ENCODE measurements around the gene UHRF2.

Gene UHRF2

GRCh38 chr9:6543204-6543603 lies 130.2 kb downstream of the UHRF2 start:
- no peak for DNase-seq
- no peaks in the 10 kb centered on the region for H3K36me3 ChIP-seq (ENCODE audit: control insufficient read depth in 1 of 2, insufficient read depth in 2 of 2, low read length in 2 of 2)
- H3K9ac ChIP-seq (ENCODE audit: low read length), result no peak overlapping the region
- WGBS (ENCODE audit: extremely low coverage, insufficient coverage, insufficient read length), result no CpG with 5 or more reads among the region's 6 CpGs
- H3K23ac ChIP-seq (ENCODE audit: low read length), result no peak overlapping the region
- no peak overlapping the region for H4K8ac ChIP-seq (ENCODE audit: low read depth, low read length)
- H2BK12ac ChIP-seq (ENCODE audit: low read length), result no peak overlapping the region
- H3K27ac ChIP-seq (ENCODE audit: low read depth, low read length), result no peak overlapping the region
- H2AFZ ChIP-seq (ENCODE audit: insufficient read depth, low read length, poor library complexity), result no peak overlapping the region
- H3K4ac ChIP-seq (ENCODE audit: low read depth, low read length), result no peak overlapping the region
- no peaks in the 10 kb centered on the region for H3K9me3 ChIP-seq (ENCODE audit: insufficient read depth, low read depth, low read length)
- H3K4me3 ChIP-seq (ENCODE audit: low read depth, low read length), result no peak overlapping the region
- H2BK120ac ChIP-seq (ENCODE audit: insufficient read depth, low read length, poor library complexity), result no peak overlapping the region
- H3K14ac ChIP-seq (ENCODE audit: low read length), result no peak overlapping the region
- H3K27me3 ChIP-seq (ENCODE audit: insufficient read depth, low read length), result no peaks in the 10 kb centered on the region
- no peak overlapping the region for H3K18ac ChIP-seq (ENCODE audit: low read length)
- no peaks in the 10 kb centered on the region for H3K79me2 ChIP-seq (ENCODE audit: control insufficient read depth, insufficient read depth, low read length, poor library complexity)
- no peak overlapping the region for H4K91ac ChIP-seq (ENCODE audit: low read depth, low read length)
- no peaks in the 10 kb centered on the region for H3K4me1 ChIP-seq (ENCODE audit: control insufficient read depth in 1 of 2, insufficient read depth in 2 of 2, low read length in 2 of 2)
- H3K4me2 ChIP-seq (ENCODE audit: low read length), result no peak overlapping the region
- H4K12ac ChIP-seq (ENCODE audit: low read depth, low read length), result no peak overlapping the region
- no peak overlapping the region for H2AK5ac ChIP-seq (ENCODE audit: low read length)
- no peaks in the 10 kb centered on the region for H3K79me1 ChIP-seq (ENCODE audit: low read length)
- no peak overlapping the region for H2BK5ac ChIP-seq (ENCODE audit: low read depth, low read length, poor library complexity)

DNA sequence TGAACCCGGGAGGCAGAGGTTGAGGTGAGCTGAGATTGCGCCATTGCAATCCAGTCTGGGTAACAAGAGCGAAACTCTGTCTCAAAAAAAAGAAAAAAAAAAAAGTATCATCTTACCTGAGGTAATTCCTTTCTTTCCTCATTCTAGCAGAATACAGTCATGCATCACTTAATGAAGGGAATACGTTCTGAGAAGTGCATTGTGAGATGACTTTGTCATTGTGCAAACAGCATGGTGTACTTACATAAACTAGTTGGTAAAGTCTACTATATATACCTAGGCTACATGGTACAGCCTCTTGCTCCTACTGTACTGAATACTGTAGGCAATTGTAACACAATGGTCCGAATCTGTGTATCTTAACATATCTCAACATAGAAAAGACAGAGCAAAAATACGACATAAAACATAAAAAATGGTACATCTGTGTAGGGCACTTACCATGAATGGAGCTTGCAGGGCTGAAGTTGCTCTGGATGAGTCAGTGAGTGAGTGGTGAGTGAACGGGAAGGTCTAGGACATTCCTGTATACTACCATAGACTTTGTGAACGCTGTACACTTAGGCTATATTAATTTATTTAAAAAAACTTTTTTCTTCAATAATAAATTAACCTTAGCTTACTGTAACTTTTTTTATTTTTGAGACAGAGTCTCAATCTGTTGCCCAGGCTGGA lies 132.2 kb downstream of the UHRF2 start:
- no peak overlapping the region for H2AK5ac ChIP-seq (ENCODE audit: low read length)
- H3K27ac ChIP-seq (ENCODE audit: low read depth, low read length), result no peak overlapping the region
- H3K4me3 ChIP-seq (ENCODE audit: low read depth, low read length), result no peak overlapping the region
- no peaks in the 10 kb centered on the region for H3K36me3 ChIP-seq (ENCODE audit: control insufficient read depth in 1 of 2, insufficient read depth in 2 of 2, low read length in 2 of 2)
- no peak overlapping the region for H4K8ac ChIP-seq (ENCODE audit: low read depth, low read length)
- no peak overlapping the region for H4K12ac ChIP-seq (ENCODE audit: low read depth, low read length)
- H3K4me1 ChIP-seq (ENCODE audit: control insufficient read depth in 1 of 2, insufficient read depth in 2 of 2, low read length in 2 of 2), result no peaks in the 10 kb centered on the region
- H3K79me2 ChIP-seq (ENCODE audit: control insufficient read depth, insufficient read depth, low read length, poor library complexity), result no peaks in the 10 kb centered on the region
- WGBS (ENCODE audit: extremely low coverage, insufficient coverage, insufficient read length), result no CpG with 5 or more reads among the region's 8 CpGs
- H2BK12ac ChIP-seq (ENCODE audit: low read length), result no peak overlapping the region
- H4K91ac ChIP-seq (ENCODE audit: low read depth, low read length), result no peak overlapping the region
- H3K4me2 ChIP-seq (ENCODE audit: low read length), result no peak overlapping the region
- no peak overlapping the region for H2AFZ ChIP-seq (ENCODE audit: insufficient read depth, low read length, poor library complexity)
- no peak overlapping the region for H3K4ac ChIP-seq (ENCODE audit: low read depth, low read length)
- no peak overlapping the region for H3K14ac ChIP-seq (ENCODE audit: low read length)
- no peaks in the 10 kb centered on the region for H3K9me3 ChIP-seq (ENCODE audit: insufficient read depth, low read depth, low read length)
- no peaks in the 10 kb centered on the region for H3K79me1 ChIP-seq (ENCODE audit: low read length)
- no peak overlapping the region for H2BK5ac ChIP-seq (ENCODE audit: low read depth, low read length, poor library complexity)
- H3K9ac ChIP-seq (ENCODE audit: low read length), result no peak overlapping the region
- no peak overlapping the region for H3K23ac ChIP-seq (ENCODE audit: low read length)
- DNase-seq, result no peak
- H3K18ac ChIP-seq (ENCODE audit: low read length), result no peak overlapping the region
- no peaks in the 10 kb centered on the region for H3K27me3 ChIP-seq (ENCODE audit: insufficient read depth, low read length)
- no peak overlapping the region for H2BK120ac ChIP-seq (ENCODE audit: insufficient read depth, low read length, poor library complexity)

DNA sequence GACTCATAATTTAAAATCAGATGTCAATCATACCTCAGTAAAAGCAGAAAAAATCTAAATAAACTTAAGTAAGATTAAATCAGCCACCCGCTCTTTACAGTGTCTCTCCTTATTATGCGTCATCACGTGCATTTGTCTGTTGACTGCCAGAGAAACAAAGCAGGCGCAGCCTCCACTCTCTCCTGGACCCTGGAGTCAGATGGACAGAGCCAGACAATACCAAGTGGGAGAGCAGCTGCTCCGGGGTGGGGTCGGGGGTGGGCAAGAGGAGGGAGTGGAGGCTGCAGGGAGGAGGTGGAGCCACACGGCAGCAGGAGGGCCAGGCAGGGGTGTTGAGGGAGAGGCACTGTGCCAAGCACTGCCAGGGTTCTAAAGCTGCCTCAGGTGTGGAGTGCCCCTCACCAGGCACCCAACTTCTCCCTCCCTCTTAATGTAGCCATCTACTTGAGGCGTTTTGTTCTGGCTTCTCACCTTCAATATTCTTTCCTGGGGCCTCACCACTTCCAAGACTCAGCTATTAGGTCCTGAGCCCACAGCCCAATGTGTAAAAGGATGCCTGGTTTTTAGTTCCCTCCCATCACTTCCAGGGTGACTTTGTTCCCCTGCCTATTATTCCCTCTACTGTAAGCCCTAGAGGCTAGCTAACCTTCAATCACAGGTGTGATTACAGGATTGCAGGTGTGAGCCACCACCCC lies 136.3 kb downstream of the UHRF2 start:
- Histone ChIP-seq H3K4me2 (ENCODE audit: low read length) (no peak overlapping the region), H3K27me3 (ENCODE audit: insufficient read depth, low read length) (no peaks in the 10 kb centered on the region), H4K12ac (ENCODE audit: low read depth, low read length) (no peak overlapping the region), H3K14ac (ENCODE audit: low read length) (no peak overlapping the region), H3K27ac (ENCODE audit: low read depth, low read length) (no peak overlapping the region), H3K36me3 (ENCODE audit: control insufficient read depth in 1 of 2, insufficient read depth in 2 of 2, low read length in 2 of 2) (peaks cover 0 to 2% of the 10 kb centered on the region in 2 experiments), H3K9me3 (ENCODE audit: insufficient read depth, low read depth, low read length) (no peaks in the 10 kb centered on the region), H3K4ac (ENCODE audit: low read depth, low read length) (no peak overlapping the region), H2BK5ac (ENCODE audit: low read depth, low read length, poor library complexity) (no peak overlapping the region), H3K79me1 (ENCODE audit: low read length) (no peaks in the 10 kb centered on the region), H2AK5ac (ENCODE audit: low read length) (no peak overlapping the region), H3K4me1 (ENCODE audit: control insufficient read depth in 1 of 2, insufficient read depth in 2 of 2, low read length in 2 of 2) (no peaks in the 10 kb centered on the region), H3K23ac (ENCODE audit: low read length) (no peak overlapping the region), H2BK120ac (ENCODE audit: insufficient read depth, low read length, poor library complexity) (no peak overlapping the region), H2BK12ac (ENCODE audit: low read length) (no peak overlapping the region), H3K9ac (ENCODE audit: low read length) (no peak overlapping the region), H3K79me2 (ENCODE audit: control insufficient read depth, insufficient read depth, low read length, poor library complexity) (no peaks in the 10 kb centered on the region), H2AFZ (ENCODE audit: insufficient read depth, low read length, poor library complexity) (no peak overlapping the region), H4K91ac (ENCODE audit: low read depth, low read length) (no peak overlapping the region), H4K8ac (ENCODE audit: low read depth, low read length) (no peak overlapping the region), H3K18ac (ENCODE audit: low read length) (no peak overlapping the region), H3K4me3 (ENCODE audit: low read depth, low read length) (no peak overlapping the region)
- WGBS (ENCODE audit: extremely low coverage, insufficient coverage, insufficient read length), result no CpG with 5 or more reads among the region's 8 CpGs
- no peak for DNase-seq

- no peak overlapping the region for H2BK5ac ChIP-seq (ENCODE audit: low read depth, low read length, poor library complexity)
- H3K79me1 ChIP-seq (ENCODE audit: low read length), result no peaks in the 10 kb centered on the region
- H2BK120ac ChIP-seq (ENCODE audit: insufficient read depth, low read length, poor library complexity), result no peak overlapping the region
- no peak overlapping the region for H3K18ac ChIP-seq (ENCODE audit: low read length)
- H3K23ac ChIP-seq (ENCODE audit: low read length), result no peak overlapping the region
- no peak overlapping the region for H4K91ac ChIP-seq (ENCODE audit: low read depth, low read length)
- no peaks in the 10 kb centered on the region for H3K79me2 ChIP-seq (ENCODE audit: control insufficient read depth, insufficient read depth, low read length, poor library complexity)
- H2BK12ac ChIP-seq (ENCODE audit: low read length), result no peak overlapping the region
- no peak overlapping the region for H3K14ac ChIP-seq (ENCODE audit: low read length)
- no peaks in the 10 kb centered on the region for H3K4me1 ChIP-seq (ENCODE audit: control insufficient read depth in 1 of 2, insufficient read depth in 2 of 2, low read length in 2 of 2)
- peaks cover 1 to 5% of the 10 kb centered on the region in 2 experiments for H3K36me3 ChIP-seq (ENCODE audit: control insufficient read depth in 1 of 2, insufficient read depth in 2 of 2, low read length in 2 of 2)
- H3K9ac ChIP-seq (ENCODE audit: low read length), result no peak overlapping the region
- no peaks in the 10 kb centered on the region for H3K9me3 ChIP-seq (ENCODE audit: insufficient read depth, low read depth, low read length)
- H4K8ac ChIP-seq (ENCODE audit: low read depth, low read length), result no peak overlapping the region
- H3K27me3 ChIP-seq (ENCODE audit: insufficient read depth, low read length), result no peaks in the 10 kb centered on the region
- no peak overlapping the region for H3K27ac ChIP-seq (ENCODE audit: low read depth, low read length)
- no peak overlapping the region for H2AFZ ChIP-seq (ENCODE audit: insufficient read depth, low read length, poor library complexity)
- H3K4me3 ChIP-seq (ENCODE audit: low read depth, low read length), result no peak overlapping the region
- no peak overlapping the region for H3K4me2 ChIP-seq (ENCODE audit: low read length)
- H3K4ac ChIP-seq (ENCODE audit: low read depth, low read length), result no peak overlapping the region
- no CpG with 5 or more reads among the region's 2 CpGs for WGBS (ENCODE audit: extremely low coverage, insufficient coverage, insufficient read length)
- H2AK5ac ChIP-seq (ENCODE audit: low read length), result no peak overlapping the region
- H4K12ac ChIP-seq (ENCODE audit: low read depth, low read length), result no peak overlapping the region
- DNase-seq, result no peak
These were observed 138.1 kb downstream of the UHRF2 start for GRCh38 chr9:6551136-6551535.

Data from trophoblast cell (in vitro differentiated cells and primary cell).